ENCODE results near the gene ZSWIM7. TPM values are rescaled to one million over a fixed set of nuclear protein-coding genes. Genes with fewer than 3 reads are reported as not detected.

ZSWIM7 gene
- total RNA-seq, 2 experiments from 2014 or later, result 11.3 to 13.0 TPM

- H3K9me3 ChIP-seq (ENCODE audit: control insufficient read depth in 1 of 2, insufficient read depth in 1 of 2, low read length in 2 of 2), result no peaks in the 10 kb centered on the region
- Mint-ChIP-seq H3K27me3 (no peaks in the 10 kb centered on the region), H3K27ac (peak overlapping the region; percentile 50), H3K9me3 (no peaks in the 10 kb centered on the region), H3K4me3 (no peak overlapping the region), H3K4me1 (ENCODE audit: low read depth) (peaks cover 20% of the 10 kb centered on the region), H3K36me3 (ENCODE audit: low read depth) (peaks cover 82% of the 10 kb centered on the region)
- intact Hi-C loops (cut with DNase I, micrococcal nuclease), result no loop called here
- peaks cover 42% of the 10 kb centered on the region for H3K36me3 ChIP-seq (ENCODE audit: insufficient read depth, low read length)
- CTCF ChIA-PET, result no interaction called here
- peak overlapping the region in 1 of 2 donors; percentile 13 for H3K27ac ChIP-seq (ENCODE audit: low read depth in 1 of 2, low read length in 2 of 2)
- no peak overlapping the region for H3K4me3 ChIP-seq (ENCODE audit: low read length)
- H3K27me3 ChIP-seq (ENCODE audit: control insufficient read depth in 1 of 2, insufficient read depth in 2 of 2, low read length in 2 of 2), result no peaks in the 10 kb centered on the region
- H3K4me1 ChIP-seq (ENCODE audit: insufficient read depth, low read length), result no peaks in the 10 kb centered on the region
- no peak for TF ChIP-seq CTCF (IDR thresholded peaks at IDR 0.05)
- ATAC-seq (ENCODE audit: poor library complexity) (no peak), DNase-seq (no peak)
- POLR2A ChIA-PET, result no interaction called here
Measured at GRCh38 chr17:16019347-16019746, 19.8 kb upstream of the ZSWIM7 start.

GRCh38 chr17:16013943-16014407, 14.5 kb upstream of the ZSWIM7 start:
- H3K36me3 ChIP-seq (ENCODE audit: insufficient read depth, low read length), result peaks cover 33% of the 10 kb centered on the region
- CTCF ChIA-PET, result no interaction called here

GRCh38 chr17:16007439-16007838, 7.9 kb upstream of the ZSWIM7 start:
- Histone ChIP-seq H3K9me3 (ENCODE audit: control insufficient read depth in 1 of 2, insufficient read depth in 1 of 2, low read length in 2 of 2) (no peaks in the 10 kb centered on the region), H3K36me3 (ENCODE audit: insufficient read depth, low read length) (peaks cover 68% of the 10 kb centered on the region), H3K4me1 (ENCODE audit: insufficient read depth, low read length) (no peaks in the 10 kb centered on the region), H3K27ac (ENCODE audit: low read depth in 1 of 2, low read length in 2 of 2) (no peak overlapping the region), H3K27me3 (ENCODE audit: control insufficient read depth in 1 of 2, insufficient read depth in 2 of 2, low read length in 2 of 2) (no peaks in the 10 kb centered on the region), H3K4me3 (ENCODE audit: low read length) (no peak overlapping the region)
- TF ChIP-seq CTCF (IDR thresholded peaks at IDR 0.05), result no peak
- H3K36me3 Mint-ChIP-seq (ENCODE audit: low read depth), result peaks cover 92% of the 10 kb centered on the region
- DNase-seq (no peak), ATAC-seq (ENCODE audit: poor library complexity) (no peak)
- intact Hi-C loops (cut with DNase I, micrococcal nuclease), result no loop called here
- H3K4me3 Mint-ChIP-seq, result no peak overlapping the region
- ChIA-PET POLR2A (no interaction called here), CTCF (no interaction called here)
- H3K27ac Mint-ChIP-seq, result no peak overlapping the region
- peaks cover 33% of the 10 kb centered on the region for H3K4me1 Mint-ChIP-seq (ENCODE audit: low read depth)
- H3K9me3 Mint-ChIP-seq, result no peaks in the 10 kb centered on the region
- H3K27me3 Mint-ChIP-seq, result no peaks in the 10 kb centered on the region

More at GRCh38 chr17:16013943-16014407, 14.5 kb upstream of the ZSWIM7 start:
- H3K27ac Mint-ChIP-seq, result no peak overlapping the region
- TF ChIP-seq CTCF (IDR thresholded peaks at IDR 0.05), result no peak
- Histone ChIP-seq H3K27ac (ENCODE audit: low read depth in 1 of 2, low read length in 2 of 2) (no peak overlapping the region), H3K9me3 (ENCODE audit: control insufficient read depth in 1 of 2, insufficient read depth in 1 of 2, low read length in 2 of 2) (no peaks in the 10 kb centered on the region), H3K4me1 (ENCODE audit: insufficient read depth, low read length) (peaks cover 2% of the 10 kb centered on the region), H3K27me3 (ENCODE audit: control insufficient read depth in 1 of 2, insufficient read depth in 2 of 2, low read length in 2 of 2) (no peaks in the 10 kb centered on the region), H3K4me3 (ENCODE audit: low read length) (no peak overlapping the region)
- peaks cover 16% of the 10 kb centered on the region for H3K4me1 Mint-ChIP-seq (ENCODE audit: low read depth)
- H3K9me3 Mint-ChIP-seq, result no peaks in the 10 kb centered on the region
- DNase-seq (no peak), ATAC-seq (ENCODE audit: poor library complexity) (no peak)
- H3K27me3 Mint-ChIP-seq, result no peaks in the 10 kb centered on the region
- H3K4me3 Mint-ChIP-seq, result no peak overlapping the region
- intact Hi-C loops (cut with DNase I, micrococcal nuclease), result no loop called here
- POLR2A ChIA-PET, result no interaction called here
- H3K36me3 Mint-ChIP-seq (ENCODE audit: low read depth), result peaks cover 81% of the 10 kb centered on the region

Measured in CD4-positive, alpha-beta T cell (primary cell).